Chondrocyte (in vitro differentiated cells): ENCODE measurements around the gene THAP10. TPM values are rescaled to one million over a fixed set of nuclear protein-coding genes. Genes with fewer than 3 reads are reported as not detected.
A peak's percentile ranks its signal among the peaks of the same experiment; 100 is the strongest.

ENCODE experiments used
- DNase-seq: peaks from one replicate; pipeline ENCODE4 v3.0.0; 2021; ENCODE audit warnings: mixed read lengths, low spot score
- H3K27ac Mint-ChIP-seq: one replicate; pipeline ENCODE4 v1.8.0; 2021; ENCODE audit warnings: mild to moderate bottlenecking, moderate library complexity, mixed read lengths; ENCODE audit not compliant: unreplicated experiment
- H3K27me3 Mint-ChIP-seq: 2 replicates; pipeline ENCODE4 v1.8.0; 2021; ENCODE audit warnings: low read depth, mixed read lengths
- H3K36me3 Mint-ChIP-seq: 2 replicates; pipeline ENCODE4 v1.8.0; 2021; ENCODE audit warnings: low read depth, mixed read lengths
- H3K4me1 Mint-ChIP-seq: 2 replicates; pipeline ENCODE4 v1.8.0; 2021; ENCODE audit warnings: low read depth, mild to moderate bottlenecking, mixed read lengths
- H3K4me3 Mint-ChIP-seq: one replicate; pipeline ENCODE4 v1.8.0; 2021; ENCODE audit warnings: mild to moderate bottlenecking, moderate library complexity, mixed read lengths; ENCODE audit not compliant: unreplicated experiment
- H3K9me3 Mint-ChIP-seq: 2 replicates; pipeline ENCODE4 v1.8.0; 2021; ENCODE audit warnings: low read depth, mixed read lengths
- CTCF ChIP-seq: fragments of 200-600 bp; sonication (generic); IDR thresholded peaks from 2 replicates; pipeline ENCODE4 v1.5.0; 2021; ENCODE audit warnings: antibody characterized with exemption, mild to moderate bottlenecking, moderate library complexity
- total RNA-seq: library from RNA; stranded (reverse); gene quantifications from 3 replicates; pipeline ENCODE4 v1.2.1, GENCODE V29; 2021

Gene THAP10
- total RNA-seq, 1 donor from 2014 or later, result 2.2 TPM

- no peak for DNase-seq
- Mint-ChIP-seq H3K4me1 (peaks cover 72% of the 10 kb centered on the region), H3K36me3 (peaks cover 14% of the 10 kb centered on the region), H3K27ac (peak overlapping the region; percentile 96), H3K27me3 (no peaks in the 10 kb centered on the region), H3K9me3 (no peaks in the 10 kb centered on the region), H3K4me3 (peak overlapping the region; percentile 90)
- no peak for TF ChIP-seq CTCF
Measured at GRCh38 chr15:70852501-70853317, 39.5 kb downstream of the THAP10 start.

DNA sequence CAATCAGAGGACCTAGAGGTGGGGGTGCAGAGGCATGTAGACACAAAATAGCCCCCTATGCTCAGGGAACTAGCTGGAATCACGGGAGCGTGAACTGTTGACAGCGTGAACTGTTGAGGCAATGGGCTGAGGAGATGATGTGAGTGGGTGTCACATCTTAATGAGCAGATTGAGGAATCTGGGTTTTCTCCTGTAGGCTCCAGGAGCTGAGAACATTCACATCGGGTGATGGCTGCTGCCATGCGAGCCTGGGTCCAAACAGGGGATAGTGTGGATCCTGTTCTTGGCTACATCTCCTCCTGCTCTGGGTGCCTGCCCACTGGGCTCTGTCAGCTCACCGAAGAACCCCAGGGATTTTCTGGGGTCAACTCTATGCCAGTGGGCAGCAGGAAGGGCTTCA is 40.3 kb downstream of the THAP10 start:
- Mint-ChIP-seq H3K27me3 (no peaks in the 10 kb centered on the region), H3K4me3 (peak overlapping the region; percentile 90)

GRCh38 chr15:70845602-70846360 is 46.5 kb downstream of the THAP10 start:
- no peak for DNase-seq
- H3K4me1 Mint-ChIP-seq, result peaks cover 34% of the 10 kb centered on the region
- peaks cover 3% of the 10 kb centered on the region for H3K9me3 Mint-ChIP-seq
- no peak for TF ChIP-seq CTCF
- H3K27me3 Mint-ChIP-seq, result no peaks in the 10 kb centered on the region
- H3K4me3 Mint-ChIP-seq, result no peak overlapping the region
- peaks cover 24% of the 10 kb centered on the region for H3K36me3 Mint-ChIP-seq
- H3K27ac Mint-ChIP-seq, result no peak overlapping the region

More for the DNA sequence above, 40.3 kb downstream of the THAP10 start:
- H3K9me3 Mint-ChIP-seq, result no peaks in the 10 kb centered on the region
- H3K36me3 Mint-ChIP-seq, result peaks cover 16% of the 10 kb centered on the region
- peak overlapping the region; percentile 96 for H3K27ac Mint-ChIP-seq
- peaks cover 68% of the 10 kb centered on the region for H3K4me1 Mint-ChIP-seq
- TF ChIP-seq CTCF, result no peak
- DNase-seq, result no peak

DNA sequence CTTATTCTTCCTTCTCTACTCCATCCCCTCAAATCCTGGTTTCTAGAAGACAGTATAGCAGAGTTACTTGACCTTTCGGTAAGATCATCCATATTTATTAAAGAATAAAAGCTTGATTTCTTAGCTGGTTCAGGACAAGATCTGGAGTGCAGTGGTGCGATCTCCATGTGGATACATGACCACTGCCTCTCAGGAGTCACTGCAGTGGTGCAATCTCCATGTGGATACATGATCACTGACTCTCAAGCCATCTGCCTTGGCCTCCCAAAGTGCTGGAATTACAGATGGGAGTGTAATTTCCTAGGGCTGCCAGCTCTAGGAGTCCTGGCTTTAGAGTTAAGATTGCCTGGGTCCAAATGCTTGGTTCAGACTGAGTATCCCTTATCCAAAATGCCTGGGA is 54.8 kb downstream of the THAP10 start:
- no peak for TF ChIP-seq CTCF
- Mint-ChIP-seq H3K4me3 (no peak overlapping the region), H3K36me3 (peaks cover 43% of the 10 kb centered on the region), H3K27me3 (no peaks in the 10 kb centered on the region), H3K4me1 (peaks cover 61% of the 10 kb centered on the region), H3K9me3 (peaks cover 3% of the 10 kb centered on the region), H3K27ac (no peak overlapping the region)
- no peak for DNase-seq

DNA sequence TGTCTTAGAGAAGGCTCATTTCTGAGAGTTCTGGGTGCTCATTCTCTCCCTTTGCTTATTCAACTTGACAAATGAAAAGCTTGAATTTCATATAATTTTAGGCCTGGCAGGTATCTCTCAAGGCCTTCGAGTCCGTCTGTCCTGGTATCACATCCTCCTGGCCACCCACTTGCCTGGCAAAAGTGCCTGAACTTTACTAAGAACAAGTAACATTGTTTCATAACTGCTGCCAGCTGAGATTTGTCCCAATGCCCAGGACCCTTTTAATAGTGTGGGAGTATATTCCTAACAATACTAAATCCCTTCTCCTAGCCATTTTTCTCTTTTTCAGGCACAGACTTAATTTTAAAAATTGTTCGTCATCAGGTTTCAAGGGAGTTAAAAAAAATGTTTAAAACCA is 56.4 kb downstream of the THAP10 start:
- Mint-ChIP-seq H3K27me3 (no peaks in the 10 kb centered on the region), H3K27ac (peak overlapping the region; percentile 98), H3K36me3 (peaks cover 41% of the 10 kb centered on the region), H3K4me1 (peaks cover 70% of the 10 kb centered on the region), H3K9me3 (no peaks in the 10 kb centered on the region), H3K4me3 (no peak overlapping the region)
- TF ChIP-seq CTCF, result no peak
- no peak for DNase-seq
